Stomach (tissue), 4 donors: ENCODE data around the gene BMP5.

Experiments
- CTCF ChIP-seq, 7 experiments: fragments of 450-650 bp in 4 of 7; fragments of 200-600 bp in 3 of 7; sonication (generic) in 3 of 7; IDR thresholded peaks; one replicate each; pipeline ENCODE4 v1.5.1; 2016 to 2019; ENCODE audit warnings: antibody characterized with exemption in 7 of 7, control low read depth in 2 of 7, mild to moderate bottlenecking in 1 of 7
- EP300 ChIP-seq: sonication (generic); formaldehyde crosslinking; IDR thresholded peaks from one replicate; pipeline ENCODE4 v1.6.1; 2017; ENCODE audit warnings: antibody characterized with exemption
- POLR2AphosphoS5 ChIP-seq, 3 donors: sonication (generic); formaldehyde crosslinking; IDR thresholded peaks; one replicate each; pipeline ENCODE4 v1.6.1; 2016; ENCODE audit warnings: antibody characterized with exemption in 3 of 3

GRCh38 chr6:55872866-55873265, 2.5 kb downstream of the BMP5 start:
- TF ChIP-seq CTCF (IDR thresholded peaks at IDR 0.05): no peak
- no peak for TF ChIP-seq EP300
- TF ChIP-seq POLR2AphosphoS5 (IDR thresholded peaks at IDR 0.05): no peak
